Stimulated activated CD4-positive, alpha-beta T cell treated with anti-CD3 and anti-CD28 coated beads, Interleukin-15, amount 100 ng/mL, for 48 hours (primary cell): ENCODE measurements around the gene ZNF621.

Source experiments
- DNase-seq, 2 donors: peaks; one replicate each; pipeline ENCODE4 v3.0.0-alpha.2; 2020; ENCODE audit warnings: low read depth in 2 of 2

Gene ZNF621

GRCh38 chr3:40524568-40525285 lies at the start of gene ZNF621:
Gene ZNF621 (plus strand): TSS chr3:40524960. CDS start chr3:40525841, 881 bp downstream.
- peak; percentile 61 to 80 for DNase-seq

GRCh38 chr3:40476478-40477470 lies 48.0 kb upstream of the ZNF621 start, which contains the start of gene ZNF619:
Gene ZNF619 (plus strand): TSS chr3:40477122. CDS start chr3:40477980, 858 bp downstream.
- DNase-seq = peak in 1 of 2 donors; percentile 28

GRCh38 chr3:40477666-40478065 lies 47.1 kb upstream of the ZNF621 start:
- DNase-seq = no peak

- no peak for DNase-seq
Observed at GRCh38 chr3:40487172-40487571, 37.6 kb upstream of the ZNF621 start.

GRCh38 chr3:40490916-40491315 lies 33.8 kb upstream of the ZNF621 start:
- DNase-seq = no peak

- DNase-seq = no peak
Observed at GRCh38 chr3:40494698-40495097, 30.1 kb upstream of the ZNF621 start.

- no peak for DNase-seq
Observed at GRCh38 chr3:40497288-40497687, 27.5 kb upstream of the ZNF621 start.

- no peak for DNase-seq
Observed at GRCh38 chr3:40499952-40500351, 24.8 kb upstream of the ZNF621 start.

- no peak for DNase-seq
Observed at GRCh38 chr3:40502034-40502433, 22.7 kb upstream of the ZNF621 start.

- no peak for DNase-seq
Observed at GRCh38 chr3:40504636-40505430, 19.9 kb upstream of the ZNF621 start.

- DNase-seq = peak in 1 of 2 donors; percentile 11
Observed at GRCh38 chr3:40505599-40506462, 18.9 kb upstream of the ZNF621 start, which contains the start of gene ZNF620. Gene ZNF620 (plus strand): TSS chr3:40506039. CDS start chr3:40506353, 314 bp downstream.

GRCh38 chr3:40511031-40511718 lies 13.6 kb upstream of the ZNF621 start:
- DNase-seq = no peak

GRCh38 chr3:40516201-40516600 lies 8.6 kb upstream of the ZNF621 start:
- DNase-seq = no peak

- DNase-seq = no peak
Observed at GRCh38 chr3:40518067-40518466, 6.7 kb upstream of the ZNF621 start.

GRCh38 chr3:40518848-40519247 lies 5.9 kb upstream of the ZNF621 start:
- no peak for DNase-seq

GRCh38 chr3:40521254-40521653 lies 3.5 kb upstream of the ZNF621 start:
- no peak for DNase-seq

GRCh38 chr3:40523781-40524180 lies 979 bp upstream of the ZNF621 start:
- no peak for DNase-seq

GRCh38 chr3:40524222-40524567 lies 565 bp upstream of the ZNF621 start:
- no peak for DNase-seq

GRCh38 chr3:40528426-40528825 lies 3.7 kb downstream of the ZNF621 start:
- no peak for DNase-seq

- DNase-seq = no peak
Observed at GRCh38 chr3:40532252-40532651, 7.5 kb downstream of the ZNF621 start.
